Astrocyte of the cerebellum (primary cell): ENCODE measurements around the gene ZNF213.
A peak's percentile ranks its signal among the peaks of the same experiment; 100 is the strongest.

Experiments used
- DNase-seq: peaks from one replicate; pipeline ENCODE4 v3.0.0-alpha.2; 2011; ENCODE audit warnings: low read depth
- H3K4me3 ChIP-seq: 2 replicates; pipeline ENCODE4 v1.5.1; 2011; ENCODE audit warnings: mild to moderate bottlenecking, low read depth, low read length, moderate library complexity
- in situ Hi-C: cut with HindIII; loops from 2 replicates; pipeline ENCODE4 v1.10.0; 2017; ENCODE audit warnings: low sequenced_read_pairs
- TF ChIP-seq, protein P1 (sequence below): IDR thresholded peaks from 2 replicates; pipeline ENCODE4 v1.5.1; 2012; ENCODE audit warnings: low read length, low read depth, moderate library complexity, mild to moderate bottlenecking; ENCODE audit errors: missing control alignments

Gene ZNF213

DNA sequence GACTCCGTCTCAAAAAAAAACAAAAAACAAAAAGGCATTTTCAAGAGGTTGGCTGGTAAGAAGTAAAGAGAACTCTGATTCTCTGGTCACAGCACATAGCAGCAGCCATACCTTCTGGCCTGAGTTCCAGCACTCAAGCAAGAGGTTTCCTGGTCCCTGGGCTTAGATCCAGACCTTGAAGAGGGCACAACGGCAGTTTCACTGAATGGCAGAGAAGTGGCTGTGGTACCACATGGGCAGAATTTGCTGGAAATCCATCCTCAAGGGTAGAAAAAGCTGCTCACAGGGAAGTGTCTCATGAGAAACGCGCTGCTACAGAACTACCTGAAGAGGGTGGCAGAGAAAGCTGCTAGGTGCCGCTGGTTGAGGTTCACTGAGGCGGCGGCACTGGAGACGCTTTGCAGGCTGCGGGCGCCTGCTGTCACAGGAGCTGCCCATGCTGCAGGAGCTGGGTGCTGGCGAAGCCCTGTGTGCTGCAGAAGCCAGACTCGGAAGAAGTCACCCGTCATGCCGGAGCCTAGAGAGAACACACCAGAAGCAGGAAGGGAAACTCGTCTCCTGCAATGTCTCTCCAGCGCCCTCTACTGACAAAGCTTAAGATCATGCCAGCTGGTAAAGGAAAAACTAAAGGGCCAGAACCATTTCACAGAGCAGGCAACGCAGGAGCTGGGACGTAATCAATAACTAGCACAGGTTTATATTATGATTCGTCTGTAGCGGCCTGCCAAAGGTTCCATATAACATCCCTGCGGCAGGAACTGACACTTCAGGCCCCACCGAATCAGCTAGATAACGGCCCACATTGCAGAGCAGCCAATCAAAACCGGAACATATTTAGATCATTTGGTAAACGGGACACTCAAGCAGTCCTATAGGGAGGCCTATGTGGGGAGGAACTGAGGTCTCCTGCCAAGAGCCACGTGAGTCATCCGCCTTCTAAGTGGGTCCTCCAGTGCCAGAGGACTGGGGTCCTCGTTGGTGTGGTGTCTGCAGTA, 5.4 kb upstream of the ZNF213 start:
- in situ Hi-C loops: loop anchor here (5.0 kb wide), 1 partner anchor 82 kb away; the partner anchor contains the start of gene MMP25
- TF ChIP-seq, protein P1, sequence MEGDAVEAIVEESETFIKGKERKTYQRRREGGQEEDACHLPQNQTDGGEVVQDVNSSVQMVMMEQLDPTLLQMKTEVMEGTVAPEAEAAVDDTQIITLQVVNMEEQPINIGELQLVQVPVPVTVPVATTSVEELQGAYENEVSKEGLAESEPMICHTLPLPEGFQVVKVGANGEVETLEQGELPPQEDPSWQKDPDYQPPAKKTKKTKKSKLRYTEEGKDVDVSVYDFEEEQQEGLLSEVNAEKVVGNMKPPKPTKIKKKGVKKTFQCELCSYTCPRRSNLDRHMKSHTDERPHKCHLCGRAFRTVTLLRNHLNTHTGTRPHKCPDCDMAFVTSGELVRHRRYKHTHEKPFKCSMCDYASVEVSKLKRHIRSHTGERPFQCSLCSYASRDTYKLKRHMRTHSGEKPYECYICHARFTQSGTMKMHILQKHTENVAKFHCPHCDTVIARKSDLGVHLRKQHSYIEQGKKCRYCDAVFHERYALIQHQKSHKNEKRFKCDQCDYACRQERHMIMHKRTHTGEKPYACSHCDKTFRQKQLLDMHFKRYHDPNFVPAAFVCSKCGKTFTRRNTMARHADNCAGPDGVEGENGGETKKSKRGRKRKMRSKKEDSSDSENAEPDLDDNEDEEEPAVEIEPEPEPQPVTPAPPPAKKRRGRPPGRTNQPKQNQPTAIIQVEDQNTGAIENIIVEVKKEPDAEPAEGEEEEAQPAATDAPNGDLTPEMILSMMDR: peak; percentile 92
- DNase-seq: peak; percentile 76
- peak overlapping the region; percentile 5 for H3K4me3 ChIP-seq

DNA sequence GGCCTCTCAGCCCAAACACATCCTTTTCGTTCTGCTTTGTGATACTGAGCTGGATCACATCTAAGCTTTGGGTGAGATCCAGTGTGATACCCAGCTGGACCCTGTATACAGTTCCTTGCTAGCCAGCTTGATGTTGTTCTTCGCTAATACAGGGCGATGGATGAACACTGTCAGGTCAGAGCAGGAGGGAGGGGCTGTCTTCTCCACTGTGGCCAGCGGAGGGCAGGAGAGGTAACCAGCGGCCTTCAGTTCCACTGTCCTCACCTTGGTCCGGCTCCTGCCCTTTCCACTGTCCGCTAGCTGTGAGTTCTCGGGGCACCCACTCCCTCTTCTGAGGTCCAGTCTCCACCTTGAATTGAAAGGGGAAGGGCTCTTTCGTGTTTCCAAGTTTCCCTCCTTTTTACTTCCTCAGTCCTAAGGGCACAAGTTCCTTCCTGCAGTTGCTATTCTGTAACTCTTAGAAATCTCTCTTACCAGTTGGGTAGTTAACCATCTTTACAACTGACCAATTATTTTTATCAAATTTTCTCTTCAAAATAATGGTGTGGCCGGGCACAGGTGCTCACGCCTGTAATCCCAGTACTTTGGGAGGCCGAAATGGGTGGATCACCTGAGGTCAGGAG, 3.0 kb upstream of the ZNF213 start:
- DNase-seq: no peak
- in situ Hi-C loops: no loop called here
- TF ChIP-seq, protein P1: peak; percentile 64
- no peak overlapping the region for H3K4me3 ChIP-seq

DNA sequence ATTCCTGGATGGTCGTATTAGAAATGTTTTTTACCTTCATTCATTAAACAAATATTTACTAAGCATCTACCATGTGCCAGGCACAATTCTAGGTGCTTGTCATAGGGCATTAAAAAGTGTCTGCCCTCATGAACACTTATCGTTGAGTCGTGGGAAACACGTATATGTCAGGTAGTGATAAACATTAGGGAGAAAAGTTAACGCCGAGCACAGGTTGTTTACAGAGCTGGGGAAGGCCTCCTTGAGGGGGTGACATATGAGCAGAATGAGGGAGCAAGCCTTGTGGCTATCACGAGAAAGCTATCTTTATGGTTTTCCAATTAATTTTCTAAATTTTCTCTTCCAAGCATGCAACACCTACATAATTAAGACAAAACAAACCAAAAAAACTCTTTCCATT, 985 bp upstream of the ZNF213 start:
- no peak for DNase-seq
- in situ Hi-C loops: no loop called here
- peak overlapping the region; percentile 100 for H3K4me3 ChIP-seq
- TF ChIP-seq, protein P1: no peak

DNA sequence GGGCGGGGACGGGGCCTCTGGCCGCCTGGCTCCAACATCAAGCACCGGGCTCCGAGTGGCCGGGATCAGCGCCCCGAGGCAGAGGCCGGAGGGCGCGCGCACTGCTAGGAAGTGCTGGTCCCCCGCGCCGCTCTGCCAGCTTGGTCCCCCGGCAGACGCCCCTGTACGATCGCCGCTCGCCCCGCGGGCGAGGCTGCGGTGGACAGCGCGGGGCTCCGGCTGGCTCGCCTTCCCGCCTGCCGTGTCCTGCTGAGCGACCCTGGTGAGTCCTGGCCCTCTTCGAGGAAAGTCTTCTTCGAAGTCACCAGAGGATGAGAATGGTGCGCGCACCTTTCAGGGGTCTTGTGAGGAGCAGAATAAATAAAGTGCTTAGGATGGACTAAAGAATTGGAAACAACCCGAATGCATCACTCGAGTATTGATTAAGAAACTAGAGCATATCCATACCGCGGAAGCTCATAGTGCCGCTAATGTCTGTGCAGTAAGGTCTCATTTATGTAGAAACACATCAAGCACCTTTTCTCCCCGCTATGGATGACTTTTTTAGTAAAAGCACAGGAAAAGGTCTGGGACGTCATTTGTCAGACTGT, 392 bp downstream of the ZNF213 start:
- peak overlapping the region; percentile 100 for H3K4me3 ChIP-seq
- no peak for DNase-seq
- TF ChIP-seq, protein P1: no peak
- in situ Hi-C loops: no loop called here

DNA sequence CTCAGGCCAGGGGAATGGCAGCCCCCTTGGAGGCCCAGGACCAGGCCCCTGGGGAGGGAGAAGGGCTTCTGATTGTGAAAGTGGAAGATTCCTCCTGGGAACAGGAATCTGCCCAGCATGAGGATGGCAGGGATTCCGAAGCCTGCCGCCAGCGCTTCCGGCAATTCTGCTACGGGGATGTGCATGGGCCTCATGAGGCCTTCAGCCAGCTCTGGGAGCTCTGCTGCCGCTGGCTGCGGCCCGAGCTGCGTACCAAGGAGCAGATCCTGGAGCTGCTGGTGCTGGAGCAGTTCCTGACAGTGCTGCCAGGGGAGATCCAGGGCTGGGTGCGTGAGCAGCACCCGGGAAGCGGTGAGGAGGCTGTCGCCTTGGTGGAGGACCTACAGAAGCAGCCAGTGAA, 2.4 kb downstream of the ZNF213 start:
- DNase-seq: no peak
- TF ChIP-seq, protein P1: no peak
- no peak overlapping the region for H3K4me3 ChIP-seq
- in situ Hi-C loops: no loop called here

DNA sequence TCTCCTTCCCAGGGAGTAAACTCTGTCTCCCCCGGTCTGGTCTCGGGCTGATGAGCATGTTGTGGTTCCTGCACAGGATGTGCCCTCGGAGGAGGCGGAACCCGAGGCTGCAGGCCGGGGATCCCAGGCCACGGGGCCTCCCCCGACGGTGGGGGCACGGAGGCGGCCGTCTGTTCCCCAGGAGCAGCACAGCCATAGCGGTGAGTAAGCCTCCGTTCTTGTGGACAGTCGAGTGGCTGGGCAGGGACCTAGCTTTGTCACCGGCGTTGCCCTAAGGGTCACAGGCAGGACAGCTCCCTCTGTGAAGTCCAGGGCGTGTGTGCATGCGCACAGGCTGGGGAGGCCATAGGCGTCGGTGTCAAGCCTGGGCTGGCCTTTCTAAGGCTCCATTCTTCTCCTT, 3.5 kb downstream of the ZNF213 start:
- DNase-seq: no peak
- H3K4me3 ChIP-seq: no peak overlapping the region
- TF ChIP-seq, protein P1: no peak
- in situ Hi-C loops: no loop called here
